Brain microvascular endothelial cell (primary cell): ENCODE data around the gene PHACTR3.

Experiments used
- DNase-seq: peaks from one replicate; pipeline ENCODE4 v3.0.0-alpha.2; 2020
- H3K27ac ChIP-seq: fragments of 250-450 bp; sonication (Bioruptor Pico); 2 replicates; pipeline ENCODE4 v1.5.1; 2020; ENCODE audit warnings: mild to moderate bottlenecking, moderate library complexity
- H3K27me3 ChIP-seq: fragments of 250-450 bp; sonication (Bioruptor Pico); replicated peaks from 2 replicates; pipeline ENCODE4 v1.5.1; 2020; ENCODE audit warnings: mild to moderate bottlenecking
- H3K36me3 ChIP-seq: fragments of 250-450 bp; sonication (Bioruptor Pico); replicated peaks from 2 replicates; pipeline ENCODE4 v1.5.1; 2020; ENCODE audit warnings: mild to moderate bottlenecking
- H3K4me3 ChIP-seq: 2 replicates; pipeline ENCODE4 v1.5.1; 2011; ENCODE audit warnings: low read depth, mild to moderate bottlenecking, control low read depth, low read length, moderate library complexity
- in situ Hi-C: cut with HindIII; loops from 2 replicates; pipeline ENCODE4 v1.10.0; 2017; ENCODE audit warnings: low sequenced_read_pairs, low pct_ligation_motif_present
- TF ChIP-seq, protein P1 (sequence below): IDR thresholded peaks from 2 replicates; pipeline ENCODE4 v1.5.1; 2011; ENCODE audit warnings: low read depth, mild to moderate bottlenecking, moderate library complexity, low read length, control low read depth, inconsistent platforms; ENCODE audit errors: missing control alignments

PHACTR3 gene

DNA sequence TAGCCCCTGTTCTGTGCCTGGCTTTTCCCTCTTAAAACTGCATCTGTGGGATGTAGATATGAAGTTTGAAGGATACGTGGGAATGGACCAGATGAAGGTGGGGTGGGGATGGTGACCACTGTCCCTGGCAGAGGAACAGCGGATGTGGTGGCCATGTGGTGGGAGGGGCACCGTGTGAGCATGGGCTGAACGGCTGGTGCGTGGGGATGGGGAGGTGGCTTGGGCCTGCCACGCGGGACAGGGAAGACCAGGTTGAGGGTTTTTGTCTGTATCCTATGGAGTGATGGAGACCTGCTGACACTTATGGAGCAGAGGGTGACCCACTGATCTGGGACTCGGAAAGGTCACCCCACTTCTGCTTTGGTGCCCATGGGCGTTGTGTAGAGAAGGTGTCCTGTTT lies 19.2 kb downstream of the PHACTR3 start:
- no peak overlapping the region for H3K27ac ChIP-seq
- no peaks in the 10 kb centered on the region for H3K36me3 ChIP-seq
- in situ Hi-C loops, result no loop called here
- H3K27me3 ChIP-seq, result no peaks in the 10 kb centered on the region
- TF ChIP-seq, protein P1, sequence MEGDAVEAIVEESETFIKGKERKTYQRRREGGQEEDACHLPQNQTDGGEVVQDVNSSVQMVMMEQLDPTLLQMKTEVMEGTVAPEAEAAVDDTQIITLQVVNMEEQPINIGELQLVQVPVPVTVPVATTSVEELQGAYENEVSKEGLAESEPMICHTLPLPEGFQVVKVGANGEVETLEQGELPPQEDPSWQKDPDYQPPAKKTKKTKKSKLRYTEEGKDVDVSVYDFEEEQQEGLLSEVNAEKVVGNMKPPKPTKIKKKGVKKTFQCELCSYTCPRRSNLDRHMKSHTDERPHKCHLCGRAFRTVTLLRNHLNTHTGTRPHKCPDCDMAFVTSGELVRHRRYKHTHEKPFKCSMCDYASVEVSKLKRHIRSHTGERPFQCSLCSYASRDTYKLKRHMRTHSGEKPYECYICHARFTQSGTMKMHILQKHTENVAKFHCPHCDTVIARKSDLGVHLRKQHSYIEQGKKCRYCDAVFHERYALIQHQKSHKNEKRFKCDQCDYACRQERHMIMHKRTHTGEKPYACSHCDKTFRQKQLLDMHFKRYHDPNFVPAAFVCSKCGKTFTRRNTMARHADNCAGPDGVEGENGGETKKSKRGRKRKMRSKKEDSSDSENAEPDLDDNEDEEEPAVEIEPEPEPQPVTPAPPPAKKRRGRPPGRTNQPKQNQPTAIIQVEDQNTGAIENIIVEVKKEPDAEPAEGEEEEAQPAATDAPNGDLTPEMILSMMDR, result no peak
- no peak for DNase-seq
- H3K4me3 ChIP-seq, result no peak overlapping the region

DNA sequence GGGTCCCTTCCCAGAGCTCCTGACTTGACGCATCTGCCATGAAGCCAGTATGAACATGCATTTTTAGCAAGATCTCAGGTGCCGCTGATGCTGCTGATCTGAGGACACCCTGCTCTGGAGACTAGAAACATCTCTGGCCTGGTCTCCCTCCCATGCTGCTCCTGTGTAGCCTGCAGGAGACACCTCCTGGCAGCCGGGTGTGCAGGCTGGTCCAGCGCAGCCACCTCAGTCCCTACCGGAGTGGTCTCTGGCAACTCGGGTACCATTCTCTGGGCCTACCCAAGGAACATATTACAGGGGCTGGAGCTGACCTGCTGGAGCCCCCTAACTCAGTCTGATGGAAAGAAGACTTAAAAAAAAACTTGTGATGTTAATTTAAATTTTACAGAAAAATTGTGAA lies 20.1 kb downstream of the PHACTR3 start:
- no peak overlapping the region for H3K27ac ChIP-seq
- no peak for DNase-seq
- H3K4me3 ChIP-seq, result no peak overlapping the region
- H3K36me3 ChIP-seq, result no peaks in the 10 kb centered on the region
- TF ChIP-seq, protein P1, result no peak
- no peaks in the 10 kb centered on the region for H3K27me3 ChIP-seq
- in situ Hi-C loops, result no loop called here

DNA sequence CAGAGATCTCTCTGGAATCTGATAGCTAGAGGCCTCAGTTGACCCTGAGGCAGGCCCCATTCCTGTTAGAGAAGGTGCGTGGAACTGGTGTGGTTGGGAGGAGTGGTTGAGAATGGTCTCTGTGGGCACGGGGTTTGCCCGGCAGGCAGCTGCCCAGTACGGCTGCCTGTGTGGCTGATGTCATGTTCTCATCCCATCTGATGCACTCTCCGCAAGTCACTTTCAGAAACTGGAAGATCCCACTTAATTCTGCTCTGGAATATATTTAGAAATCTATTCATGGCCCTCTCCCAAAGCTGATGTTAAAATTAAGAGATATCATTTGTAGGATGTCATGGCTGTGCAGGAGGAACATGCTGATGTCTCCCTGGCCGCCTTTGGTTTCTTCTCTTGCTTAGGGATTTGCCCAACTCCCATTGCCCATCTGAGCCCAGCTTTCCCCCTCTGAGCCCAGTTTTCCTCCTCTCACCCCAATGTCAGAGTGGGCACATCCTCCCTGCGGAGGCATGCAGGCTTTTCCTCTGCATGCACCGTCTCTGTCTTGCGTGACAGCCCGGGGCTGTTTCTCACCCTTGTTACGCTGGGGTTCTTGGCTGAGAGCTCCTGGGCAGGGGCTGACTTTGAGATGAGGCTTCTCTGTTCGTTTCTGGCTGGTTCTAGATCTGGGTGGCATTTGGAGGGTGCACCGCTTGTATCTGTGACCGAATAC lies 21.0 kb downstream of the PHACTR3 start:
- TF ChIP-seq, protein P1, result no peak
- Histone ChIP-seq H3K27me3 (no peaks in the 10 kb centered on the region), H3K4me3 (no peak overlapping the region), H3K27ac (no peak overlapping the region), H3K36me3 (no peaks in the 10 kb centered on the region)
- no peak for DNase-seq
- in situ Hi-C loops, result no loop called here

DNA sequence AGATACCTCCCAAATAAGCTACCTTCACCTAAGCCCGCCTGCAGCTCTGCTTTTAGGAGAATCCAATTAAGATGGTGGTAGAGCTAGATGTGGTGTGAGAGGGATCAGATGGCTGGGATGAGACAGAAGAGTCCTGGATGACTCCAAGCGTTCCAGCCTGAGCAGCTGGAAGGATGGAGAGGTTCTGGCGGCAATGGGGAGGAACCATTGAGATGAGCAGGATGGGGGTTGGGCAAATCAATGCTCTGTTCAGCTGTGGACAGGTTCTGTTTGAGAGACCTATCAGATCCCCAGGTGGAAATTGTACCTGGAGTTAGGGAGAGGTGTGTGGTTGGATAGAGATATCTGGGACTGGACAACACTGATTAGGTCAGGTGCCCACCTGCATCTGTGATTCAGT lies 23.0 kb downstream of the PHACTR3 start:
- in situ Hi-C loops, result no loop called here
- no peaks in the 10 kb centered on the region for H3K27me3 ChIP-seq
- no peak overlapping the region for H3K4me3 ChIP-seq
- no peaks in the 10 kb centered on the region for H3K36me3 ChIP-seq
- DNase-seq, result no peak
- TF ChIP-seq, protein P1, result no peak
- H3K27ac ChIP-seq, result no peak overlapping the region

DNA sequence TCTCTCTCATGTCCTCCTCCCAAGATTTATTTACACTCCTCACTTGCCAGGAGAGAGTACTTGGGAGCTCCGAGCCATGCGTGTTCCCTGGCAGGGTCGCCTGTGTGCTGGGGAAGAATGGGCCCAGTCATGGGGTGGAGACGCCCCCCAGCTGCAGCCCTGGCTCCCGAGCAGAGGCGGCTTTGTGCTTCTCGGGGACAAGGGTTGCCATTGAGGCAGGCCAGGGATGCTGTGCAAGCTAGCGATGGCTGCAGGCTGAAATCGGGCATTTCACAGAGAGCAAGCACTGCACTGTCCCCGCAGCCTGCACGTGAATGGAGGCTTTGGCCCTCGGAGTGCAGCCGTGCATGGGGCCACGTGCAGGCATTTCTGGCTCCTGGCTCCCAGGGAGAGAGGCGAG lies 23.8 kb downstream of the PHACTR3 start:
- Histone ChIP-seq H3K4me3 (no peak overlapping the region), H3K27ac (no peak overlapping the region), H3K27me3 (no peaks in the 10 kb centered on the region), H3K36me3 (no peaks in the 10 kb centered on the region)
- DNase-seq, result no peak
- TF ChIP-seq, protein P1, result no peak
- in situ Hi-C loops, result no loop called here
